Pancreas (tissue), 10 donors: ENCODE results near the gene DNAH8. TPM values are rescaled to one million over a fixed set of nuclear protein-coding genes. Genes with fewer than 3 reads are reported as not detected.

Experiments used
- ATAC-seq, 4 donors: fragments of 200-7000 bp; cut with Tn5 transposase; one replicate each; pipeline versions ENCODE4 v1.8.0 to v1.9.1; 2020; ENCODE audit warnings: mild to moderate bottlenecking in 4 of 4, moderate library complexity in 4 of 4
- DNase-seq, 6 donors: peaks; one replicate each; pipeline ENCODE4 v3.0.0-alpha.2; 2020
- FAIRE-seq: peaks from 2 replicates; lab custom pipeline; 2012; peaks lifted over from hg19 to GRCh38; lab: Jason Lieb, UNC
- H3K27ac ChIP-seq, 4 donors: fragments of 200-600 bp; sonication (generic); 1 replicate in 3 of 4; 2 replicates in 1 of 4; pipeline versions ENCODE4 v1.5.0 to v1.8.0; 2020
- H3K27me3 ChIP-seq, 4 donors: fragments of 200-600 bp; one replicate each; pipeline ENCODE4 v1.8.0; 2021
- H3K36me3 ChIP-seq, 3 donors: fragments of 200-600 bp; sonication (generic) in 1 of 3; one replicate each; pipeline versions ENCODE4 v1.5.0 to v1.8.0; 2020 to 2021
- H3K4me1 ChIP-seq, 3 donors: fragments of 200-600 bp; one replicate each; pipeline ENCODE4 v1.8.0; 2021
- H3K4me3 ChIP-seq, 4 donors: fragments of 200-600 bp; sonication (generic) in 2 of 4; one replicate each; pipeline versions ENCODE4 v1.5.0 to v1.8.0; 2020 to 2021
- H3K9me3 ChIP-seq, 4 donors: fragments of 200-600 bp; one replicate each; pipeline ENCODE4 v1.8.0; 2021
- WGBS, 2 donors: extraction: QIAGEN DNeasy Blood & Tissue Kit; methylation state at CpG; one replicate each; pipeline ENCODE4 v1.1.7; 2013; 5-methylcytosine and 5-hydroxymethylcytosine counted together
- intact Hi-C, 3 donors: fragments of 100-400 bp; cut with DNase I; formaldehyde crosslinking; loops; one replicate each; pipeline versions ENCODE4 v1.11.1 to v1.14.2; 2022
- polyA plus RNA-seq, 2 donors: library from polyadenylated mRNA; stranded (reverse); fragments of 200-250 nt; gene quantifications; one replicate each; pipeline ENCODE4 v1.2.3, GENCODE V29; 2013
- total RNA-seq, 6 donors: library from RNA; stranded (reverse); fragmentation: NEBNext Ultra II Directional in 4 of 6; extraction: Animal tissue kit (Norgen Biotek cat#: 25700) in 4 of 6; gene quantifications; one replicate each; pipeline versions ENCODE4 v1.2.1 to v1.2.4, GENCODE V29; 2021 to 2023
- TF ChIP-seq, protein P1 (sequence below), 4 donors: fragments of 200-600 bp; sonication (generic) in 3 of 4; IDR thresholded peaks; one replicate each; pipeline versions ENCODE4 v1.5.0 to v1.8.0; 2021; ENCODE audit warnings: antibody characterized with exemption in 4 of 4
- donor health status: healthy with polysubstance abuse.
- donor health status: DM: no; HTN: no; CAD: no; lungs with moderate emphysema.
- donor health status: DM: no; HTN: no; CAD: no.
- donor health status: control.
- donor health status: control.
- donor health status: Bipolar disorder and iron deficiency.
- donor health status: DM: yes; HTN: yes; CAD: no.
- donor health status: DM: no; HTN: no; CAD: no.
- donor health status: DM: no; HTN: no; CAD: no.
- donor health status: DM: yes; HTN: yes; CAD: no.

DNAH8 gene
- total and polyA plus RNA-seq, 8 donors = not detected

DNA sequence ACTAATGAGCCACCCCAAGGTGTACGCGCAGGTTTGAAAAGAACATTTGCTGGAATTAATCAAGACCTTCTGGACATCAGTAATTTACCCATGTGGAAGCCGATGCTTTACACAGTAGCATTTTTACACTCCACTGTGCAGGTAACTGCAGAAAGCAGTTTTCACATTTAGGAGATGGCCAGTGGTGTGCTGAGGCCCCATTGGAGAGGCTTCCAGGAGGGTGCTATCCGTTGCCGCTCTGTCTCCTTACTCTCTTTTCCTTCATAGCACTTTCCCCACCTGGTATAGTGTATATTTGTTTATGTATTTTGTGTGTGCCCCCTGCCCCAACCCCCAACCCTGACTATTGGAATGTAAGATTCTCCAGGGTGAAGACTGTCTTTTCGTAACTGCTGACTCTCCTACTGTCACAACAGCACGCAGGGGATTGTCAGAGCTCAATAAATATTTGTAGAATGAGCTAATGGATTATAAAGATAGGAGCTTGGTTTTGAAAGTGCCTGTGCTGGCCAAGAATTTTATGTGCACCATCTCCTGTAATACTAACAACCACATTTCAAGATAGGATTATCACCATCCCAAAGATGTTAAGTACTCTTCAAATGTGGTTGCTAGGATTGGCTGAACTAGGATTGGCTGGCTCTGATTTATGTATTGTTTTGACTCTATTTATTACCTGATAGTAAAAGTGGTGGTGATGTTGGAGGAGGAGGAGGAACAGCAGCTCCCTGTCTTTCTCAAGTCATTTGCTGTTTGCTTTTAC, 259.5 kb downstream of the DNAH8 start:
- H3K4me3 ChIP-seq = no peak overlapping the region
- H3K27me3 ChIP-seq = no peaks in the 10 kb centered on the region
- 62 to 64% methylated on average over 7 of the region's 7 CpGs for WGBS, 2 donors
- intact Hi-C loops = loop anchor here in 2 of 3 donors (10.0 kb wide), 3 partner anchors 180 to 340 kb away; partner anchors contain the start of gene KCNK17 (in 1 of the 2)
- TF ChIP-seq, protein P1, sequence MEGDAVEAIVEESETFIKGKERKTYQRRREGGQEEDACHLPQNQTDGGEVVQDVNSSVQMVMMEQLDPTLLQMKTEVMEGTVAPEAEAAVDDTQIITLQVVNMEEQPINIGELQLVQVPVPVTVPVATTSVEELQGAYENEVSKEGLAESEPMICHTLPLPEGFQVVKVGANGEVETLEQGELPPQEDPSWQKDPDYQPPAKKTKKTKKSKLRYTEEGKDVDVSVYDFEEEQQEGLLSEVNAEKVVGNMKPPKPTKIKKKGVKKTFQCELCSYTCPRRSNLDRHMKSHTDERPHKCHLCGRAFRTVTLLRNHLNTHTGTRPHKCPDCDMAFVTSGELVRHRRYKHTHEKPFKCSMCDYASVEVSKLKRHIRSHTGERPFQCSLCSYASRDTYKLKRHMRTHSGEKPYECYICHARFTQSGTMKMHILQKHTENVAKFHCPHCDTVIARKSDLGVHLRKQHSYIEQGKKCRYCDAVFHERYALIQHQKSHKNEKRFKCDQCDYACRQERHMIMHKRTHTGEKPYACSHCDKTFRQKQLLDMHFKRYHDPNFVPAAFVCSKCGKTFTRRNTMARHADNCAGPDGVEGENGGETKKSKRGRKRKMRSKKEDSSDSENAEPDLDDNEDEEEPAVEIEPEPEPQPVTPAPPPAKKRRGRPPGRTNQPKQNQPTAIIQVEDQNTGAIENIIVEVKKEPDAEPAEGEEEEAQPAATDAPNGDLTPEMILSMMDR (IDR thresholded peaks at IDR 0.05) = no peak
- ATAC-seq = peak in 3 of 4 donors; percentile 34 to 51 (median 50)
- H3K27ac ChIP-seq = no peak overlapping the region
- H3K4me1 ChIP-seq = peaks cover 0 to 19% (median 13%) of the 10 kb centered on the region in 3 donors
- no peak for FAIRE-seq
- no peaks in the 10 kb centered on the region for H3K36me3 ChIP-seq
- DNase-seq = no peak
- H3K9me3 ChIP-seq = no peaks in the 10 kb centered on the region

DNA sequence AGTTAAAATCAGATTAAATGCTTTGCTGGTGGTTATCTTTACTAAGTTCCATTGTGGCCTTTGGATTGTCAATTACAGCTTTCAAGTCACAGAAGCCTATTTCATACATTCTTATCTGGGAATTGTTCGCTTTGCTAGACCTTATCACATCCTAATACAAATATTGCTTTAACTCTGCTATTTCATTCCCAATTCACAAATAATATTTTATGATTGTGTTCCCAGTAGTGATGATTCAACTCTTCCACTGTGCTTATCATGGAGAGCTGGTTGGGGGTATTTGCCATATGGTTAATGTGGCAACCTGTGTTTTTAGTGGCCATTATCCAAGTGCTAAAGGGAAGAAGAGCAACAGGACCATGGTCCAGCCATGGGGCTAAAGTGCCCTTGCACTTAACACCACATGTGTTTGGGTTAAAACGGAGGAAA, 260.5 kb downstream of the DNAH8 start:
- WGBS, 2 donors = 21 to 34% methylated on average over 2 of the region's 2 CpGs
- Histone ChIP-seq H3K4me3 (no peak overlapping the region), H3K36me3 (no peaks in the 10 kb centered on the region), H3K4me1 (peaks cover 0 to 19% (median 13%) of the 10 kb centered on the region in 3 donors), H3K27me3 (no peaks in the 10 kb centered on the region), H3K9me3 (no peaks in the 10 kb centered on the region), H3K27ac (peak overlapping the region in 1 of 4 donors; percentile 17)
- ATAC-seq (peak; percentile 72 to 86 (median 78)), FAIRE-seq (no peak), DNase-seq (no peak)
- TF ChIP-seq, protein P1 (IDR thresholded peaks at IDR 0.05) = no peak
- intact Hi-C loops = loop anchor here in 2 of 3 donors (10.0 kb wide), 3 partner anchors 179 to 339 kb away; partner anchors contain the start of gene KCNK17 (in 1 of the 2)

DNA sequence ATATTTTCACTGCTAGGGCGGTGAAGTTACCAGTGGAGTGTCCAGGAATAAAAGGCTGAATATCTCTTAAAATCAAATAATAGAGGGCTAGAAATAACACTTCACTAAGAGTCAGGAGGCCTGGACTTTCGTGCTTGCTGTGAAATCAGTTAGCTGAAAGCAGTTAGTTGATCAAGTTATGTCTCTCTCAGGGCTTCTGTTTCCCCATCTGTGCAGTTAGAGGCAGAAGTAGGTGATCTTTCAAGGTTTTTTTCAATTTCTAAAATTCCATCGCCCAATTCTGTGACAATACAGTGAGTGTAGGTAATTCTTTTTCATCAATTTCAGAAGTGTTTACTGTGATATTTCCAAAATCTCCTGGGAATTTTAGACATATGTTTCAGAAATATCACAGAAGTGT, 260.9 kb downstream of the DNAH8 start:
- Histone ChIP-seq H3K27me3 (no peaks in the 10 kb centered on the region), H3K4me3 (no peak overlapping the region), H3K27ac (peak overlapping the region in 1 of 4 donors; percentile 17), H3K9me3 (no peaks in the 10 kb centered on the region), H3K4me1 (peaks cover 0 to 19% (median 13%) of the 10 kb centered on the region in 3 donors), H3K36me3 (no peaks in the 10 kb centered on the region)
- FAIRE-seq (no peak), ATAC-seq (peak in 3 of 4 donors; percentile 4 to 16 (median 11)), DNase-seq (no peak)
- TF ChIP-seq, protein P1 (IDR thresholded peaks at IDR 0.05) = no peak
- 51% methylated on average over 3 of the region's 3 CpGs for WGBS, 2 donors
- intact Hi-C loops = loop anchor here in 2 of 3 donors (10.0 kb wide), 3 partner anchors 179 to 339 kb away; partner anchors contain the start of gene KCNK17 (in 1 of the 2)

DNA sequence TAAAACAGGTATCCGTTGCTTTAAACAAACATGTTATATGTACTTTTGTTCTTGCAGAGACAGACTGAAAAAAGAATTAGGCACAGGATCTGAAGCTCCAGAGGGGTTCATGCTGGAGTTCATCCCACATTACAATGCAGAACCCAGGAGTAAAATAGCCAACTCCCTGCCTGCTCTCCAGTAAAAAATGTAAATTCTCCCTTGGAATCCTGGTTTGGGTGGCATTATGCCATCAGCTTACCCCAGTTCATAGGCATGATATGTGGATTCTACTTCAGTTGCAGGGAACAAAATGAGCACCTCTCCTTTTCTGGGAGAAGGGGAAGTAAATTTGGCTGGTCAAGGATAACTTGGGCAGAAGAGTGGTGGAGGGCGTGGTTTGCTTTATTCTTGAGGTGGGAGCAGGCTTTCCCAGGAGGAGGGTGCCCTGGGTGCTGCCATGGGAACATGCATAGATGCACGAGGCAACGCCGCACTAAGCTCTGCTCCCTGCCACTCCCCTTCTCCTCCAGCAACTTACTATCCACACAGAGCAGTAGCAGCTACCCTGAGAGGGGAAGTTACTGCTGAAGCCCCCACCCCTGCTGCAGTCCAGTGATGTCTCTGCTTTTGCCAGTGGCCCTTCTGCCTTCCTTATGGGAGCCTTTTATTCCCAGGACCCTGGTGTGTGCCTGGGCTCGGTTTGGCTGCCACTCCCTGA, 261.8 kb downstream of the DNAH8 start:
- Histone ChIP-seq H3K9me3 (no peaks in the 10 kb centered on the region), H3K4me3 (no peak overlapping the region), H3K36me3 (no peaks in the 10 kb centered on the region), H3K4me1 (peaks cover 0 to 19% (median 13%) of the 10 kb centered on the region in 3 donors), H3K27ac (no peak overlapping the region), H3K27me3 (no peaks in the 10 kb centered on the region)
- FAIRE-seq = no peak
- intact Hi-C loops = loop anchor here in 2 of 3 donors (10.0 kb wide), 3 partner anchors 178 to 338 kb away; partner anchors contain the start of gene KCNK17 (in 1 of the 2)
- 80 to 86% methylated on average over 6 of the region's 6 CpGs for WGBS, 2 donors
- ATAC-seq = no peak
- no peak for DNase-seq
- TF ChIP-seq, protein P1 (IDR thresholded peaks at IDR 0.05) = no peak
